Mammary epithelial cell (primary cell): Measurements from ENCODE around the gene CACNA2D1.

ENCODE experiments used
- CTCF ChIP-seq, 2 donors: IDR thresholded peaks in 1 of 2; conservative IDR thresholded peaks in 1 of 2; 2 replicates each; pipeline ENCODE4 v1.5.1; 2011 to 2012; ENCODE audit warnings: inconsistent platforms in 2 of 2, low read length in 2 of 2, mild to moderate bottlenecking in 2 of 2, control low read depth in 1 of 2, low read depth in 1 of 2; ENCODE audit not compliant: insufficient read depth in 1 of 2; ENCODE audit errors: extremely low read depth in 1 of 2
- EZH2 ChIP-seq: IDR thresholded peaks from 2 replicates; pipeline ENCODE4 v1.6.1; 2012; ENCODE audit warnings: low read length, inconsistent platforms, borderline replicate concordance

GRCh38 chr7:82007315-82007714, 436.3 kb downstream of the CACNA2D1 start:
- TF ChIP-seq CTCF (conservative IDR thresholded peaks at IDR 0.05 in 1 of 2, IDR thresholded peaks at IDR 0.05 in 1 of 2; ENCODE audit: extremely low read depth in 1 of 2, insufficient read depth in 1 of 2, low read depth in 1 of 2, low read length in 2 of 2) (no peak), EZH2 (no peak)
